HG03280 (cell line): ENCODE data around the gene UNC13C.
"Not testable (repeated sequence)": the region's sequence is repeated elsewhere in the genome, so short reads cannot be mapped to it uniquely, and the experiment has no call there.

Experiments
- ATAC-seq: cut with Tn5 transposase; IDR thresholded peaks from one replicate; pipeline ENCODE4 v1.9.1; 2021; ENCODE audit warnings: mild to moderate bottlenecking, moderate library complexity; ENCODE audit not compliant: unreplicated experiment

Gene UNC13C

DNA sequence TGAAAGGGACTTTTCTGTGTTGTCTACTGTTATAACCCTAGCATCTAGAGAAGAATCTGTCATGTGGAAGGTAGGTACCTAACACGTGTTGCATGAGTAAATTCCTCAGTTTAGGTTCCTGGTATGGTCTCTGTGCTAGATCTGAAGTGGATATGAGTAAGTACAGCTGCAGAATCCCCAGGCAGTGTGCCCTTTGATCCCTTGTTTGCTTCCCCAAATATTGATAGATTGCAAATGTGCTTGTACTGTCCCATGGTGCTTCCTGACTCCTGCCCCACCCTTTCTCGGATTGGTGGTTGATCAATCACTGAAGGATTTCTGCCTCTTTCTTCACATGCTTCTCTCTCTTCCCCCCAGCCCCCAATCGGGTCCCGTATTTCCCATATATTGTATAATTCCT is 450.4 kb downstream of the UNC13C start:
- no peak for ATAC-seq

GRCh38 chr15:54450288-54450687 is 472.0 kb downstream of the UNC13C start:
- not testable (repeated sequence) for ATAC-seq

GRCh38 chr15:54456413-54456812 is 478.2 kb downstream of the UNC13C start:
- ATAC-seq: no peak

- no peak for ATAC-seq
Observed at GRCh38 chr15:54462511-54462913, 484.3 kb downstream of the UNC13C start.

DNA sequence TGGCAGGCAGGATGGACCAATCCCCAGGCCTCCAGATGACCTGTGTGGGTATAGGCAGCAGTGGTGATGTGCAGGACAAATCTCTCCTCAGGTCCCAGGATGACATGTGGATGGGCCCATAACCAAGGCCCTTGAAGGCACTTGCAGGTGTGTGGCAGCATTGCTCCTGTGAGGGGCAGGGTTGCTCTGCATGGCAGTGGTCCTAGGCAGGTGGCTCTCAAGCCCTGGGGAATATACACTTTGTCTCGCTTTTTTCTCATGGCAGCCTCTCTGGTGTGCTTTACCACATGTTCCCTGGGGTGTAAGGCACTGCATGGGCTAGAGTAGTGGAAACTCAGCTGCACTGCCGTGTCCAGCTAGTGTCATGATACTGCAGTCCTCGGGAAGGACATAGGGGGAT is 503.6 kb downstream of the UNC13C start:
- ATAC-seq: no peak

- ATAC-seq: no peak
Observed at GRCh38 chr15:54482251-54482650, 504.0 kb downstream of the UNC13C start.

GRCh38 chr15:54500330-54500729 is 522.1 kb downstream of the UNC13C start:
- no peak for ATAC-seq

GRCh38 chr15:54502416-54503075 is 524.3 kb downstream of the UNC13C start:
- no peak for ATAC-seq

- ATAC-seq: no peak
Observed at GRCh38 chr15:54504695-54505094, 526.5 kb downstream of the UNC13C start.

GRCh38 chr15:54506977-54507524 is 528.8 kb downstream of the UNC13C start:
- ATAC-seq: no peak

DNA sequence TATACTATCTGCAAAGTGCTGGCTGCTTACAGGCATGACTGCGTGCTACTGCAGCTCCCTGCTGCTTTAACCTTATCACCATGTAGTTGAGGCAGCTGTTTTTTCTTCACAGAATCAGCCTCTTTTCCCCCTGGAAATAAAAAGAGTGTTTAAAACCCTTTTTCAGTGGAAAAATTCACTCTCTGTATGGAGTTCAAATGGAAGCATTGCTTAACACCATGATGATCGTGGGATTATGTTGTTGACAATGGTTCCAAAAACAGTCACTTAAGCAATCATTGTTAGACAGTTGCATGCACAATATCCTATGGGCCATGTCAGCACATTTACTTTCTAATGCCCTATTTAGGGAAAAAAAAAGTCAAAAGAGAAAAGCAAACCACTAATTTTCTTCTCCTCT is 536.4 kb downstream of the UNC13C start:
- no peak for ATAC-seq

GRCh38 chr15:54515664-54516582 is 537.7 kb downstream of the UNC13C start:
- ATAC-seq: no peak

DNA sequence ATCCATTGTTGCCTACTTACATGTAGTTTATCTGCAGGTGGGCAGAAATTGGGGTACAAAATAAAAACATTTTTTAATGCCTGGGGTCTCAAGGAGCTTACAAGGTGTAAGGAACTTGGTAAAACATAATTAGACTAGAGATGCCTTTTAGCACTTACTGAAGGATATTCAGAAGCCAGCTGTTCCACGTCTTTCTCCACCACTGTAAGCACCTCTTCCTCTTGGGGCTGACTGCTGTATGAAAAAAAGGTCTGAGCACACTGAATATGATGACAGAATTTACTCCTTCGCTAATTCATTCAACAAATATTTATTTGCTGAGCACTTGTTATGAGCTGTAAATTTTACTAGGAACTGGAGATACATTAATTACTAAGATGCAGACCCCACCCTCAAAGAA is 539.1 kb downstream of the UNC13C start:
- no peak for ATAC-seq

- ATAC-seq: no peak
Observed at GRCh38 chr15:54518156-54518882, 540.1 kb downstream of the UNC13C start.

- peak; percentile 73 for ATAC-seq
Observed at GRCh38 chr15:54519577-54519976, 541.3 kb downstream of the UNC13C start.

- no peak for ATAC-seq
Observed at GRCh38 chr15:54520616-54521015, 542.4 kb downstream of the UNC13C start.

DNA sequence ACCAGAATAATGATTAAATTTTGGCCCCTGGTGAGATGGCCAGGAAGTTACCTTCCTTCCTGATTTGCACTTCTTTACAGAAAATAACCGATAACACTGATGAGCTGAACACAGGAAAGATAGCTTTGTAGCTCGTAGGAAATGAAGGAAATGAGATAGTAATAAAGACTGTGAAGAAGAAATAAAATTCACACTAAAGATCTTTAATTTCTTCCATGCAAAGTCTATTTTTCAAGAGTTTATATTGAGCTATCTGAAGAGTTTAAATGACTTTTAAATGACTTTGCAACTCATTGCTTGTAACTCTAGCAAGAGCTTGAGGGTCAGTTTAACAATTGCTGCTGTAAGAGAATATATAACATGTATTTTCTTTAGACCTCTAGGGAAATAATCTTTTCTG is 543.0 kb downstream of the UNC13C start:
- ATAC-seq: no peak

DNA sequence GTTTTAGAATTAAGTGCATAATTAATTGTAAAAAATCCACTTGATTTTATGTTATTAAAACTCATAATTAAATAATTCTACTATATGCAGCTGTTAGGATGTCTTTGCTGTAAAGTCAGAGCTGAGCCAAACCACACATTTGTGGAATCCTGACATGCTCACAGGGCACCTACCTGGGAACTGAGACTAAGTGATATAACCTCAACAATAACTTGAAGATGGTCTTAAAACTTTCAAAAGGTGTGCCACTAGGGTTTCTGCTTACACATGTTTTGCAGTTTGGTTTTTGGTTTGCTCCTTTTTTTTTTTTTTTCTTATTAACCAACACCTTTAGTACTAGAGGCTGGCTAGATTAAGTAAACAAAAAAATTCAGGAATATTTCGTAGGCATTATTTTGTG is 549.8 kb downstream of the UNC13C start:
- ATAC-seq: no peak

DNA sequence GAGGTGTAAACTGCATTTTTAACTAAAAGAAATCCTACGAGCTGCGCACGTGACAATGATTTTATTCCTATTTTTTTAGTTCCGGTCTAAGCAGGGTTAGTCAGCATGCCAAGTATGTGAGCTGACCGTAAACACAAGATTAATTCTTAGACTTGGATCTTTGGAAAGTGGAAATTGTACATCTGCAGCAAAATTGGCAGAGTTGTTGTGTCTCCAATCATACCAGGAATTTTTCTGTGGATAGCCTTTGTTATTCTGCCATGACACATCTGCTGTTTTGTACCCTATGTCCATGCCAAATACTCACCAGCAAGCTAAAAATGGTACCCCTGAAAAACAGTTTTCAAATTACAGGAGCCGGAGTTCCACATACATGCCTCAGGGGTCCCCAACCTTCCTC is 562.5 kb downstream of the UNC13C start:
- no peak for ATAC-seq

DNA sequence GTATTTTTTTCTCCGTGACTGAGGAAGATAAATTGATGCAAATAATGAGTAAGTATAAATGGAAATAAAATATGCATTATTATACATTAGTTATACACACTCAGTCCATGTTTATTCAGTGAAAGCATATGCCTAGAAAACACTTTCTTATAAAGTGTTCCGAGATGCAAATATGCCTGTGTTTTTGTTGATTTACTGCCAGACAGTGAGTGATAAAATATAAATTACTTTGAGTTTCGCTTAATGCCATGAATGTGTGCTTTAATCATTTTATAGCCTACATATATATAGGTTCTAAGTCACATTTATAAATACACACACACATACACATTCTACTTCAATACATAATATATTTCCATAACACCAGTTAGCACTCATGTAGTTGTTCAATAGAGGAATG is 569.2 kb downstream of the UNC13C start:
- no peak for ATAC-seq

GRCh38 chr15:54550954-54551353 is 572.7 kb downstream of the UNC13C start:
- no peak for ATAC-seq
